ENCODE data around the gene WDR11.

DNA sequence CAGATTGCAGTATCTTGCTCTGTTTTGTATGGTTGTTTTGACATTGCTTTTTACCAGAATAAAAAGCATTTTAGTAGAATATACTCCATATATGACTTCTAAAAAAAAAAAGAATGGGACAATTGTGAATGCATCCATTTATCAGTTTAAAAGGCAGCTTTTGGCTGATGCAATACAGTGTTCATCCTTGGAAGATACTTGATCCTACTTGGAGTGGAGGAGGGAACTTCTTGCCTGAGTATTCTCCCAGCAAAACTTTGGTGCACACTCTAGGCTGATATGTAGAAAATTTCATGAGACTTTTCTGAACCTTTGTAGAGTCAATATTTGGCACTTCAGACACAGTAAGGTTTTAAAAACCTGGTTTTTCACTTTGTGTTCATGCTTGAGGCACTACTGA is 40.2 kb downstream of the WDR11 start:
- TF ChIP-seq CTCF (IDR thresholded peaks at IDR 0.05) (no peak), POLR2AphosphoS5 (IDR thresholded peaks at IDR 0.05) (no peak), POLR2A (IDR thresholded peaks at IDR 0.05) (no peak)

Data from prostate gland (tissue), 2 donors.